Trophoblast cell (in vitro differentiated cells and primary cell): Measurements from ENCODE around the gene TMEFF2.

ENCODE experiments used
- DNase-seq, 2 donors: peaks; one replicate each; pipeline ENCODE4 v3.0.0-alpha.2; 2016
- H2AFZ ChIP-seq: 2 replicates; pipeline ENCODE4 v1.6.1; 2013; ENCODE audit warnings: low read length, moderate library complexity, mild to moderate bottlenecking; ENCODE audit not compliant: insufficient read depth, poor library complexity
- H2AK5ac ChIP-seq: 2 replicates; pipeline ENCODE4 v1.6.1; 2013; ENCODE audit warnings: mild to moderate bottlenecking, low read length
- H2BK120ac ChIP-seq: 2 replicates; pipeline ENCODE4 v1.6.1; 2013; ENCODE audit warnings: low read length, mild to moderate bottlenecking, moderate library complexity; ENCODE audit not compliant: insufficient read depth, poor library complexity
- H2BK12ac ChIP-seq: 2 replicates; pipeline ENCODE4 v1.6.1; 2013; ENCODE audit warnings: mild to moderate bottlenecking, low read length, moderate library complexity
- H2BK5ac ChIP-seq: 2 replicates; pipeline ENCODE4 v1.6.1; 2013; ENCODE audit warnings: low read length, low read depth, moderate library complexity, mild to moderate bottlenecking; ENCODE audit not compliant: poor library complexity
- H3K14ac ChIP-seq: 2 replicates; pipeline ENCODE4 v1.6.1; 2013; ENCODE audit warnings: mild to moderate bottlenecking, low read length
- H3K18ac ChIP-seq: 2 replicates; pipeline ENCODE4 v1.6.1; 2013; ENCODE audit warnings: mild to moderate bottlenecking, low read length
- H3K23ac ChIP-seq: 2 replicates; pipeline ENCODE4 v1.6.1; 2013; ENCODE audit warnings: low read length
- H3K27ac ChIP-seq: 2 replicates; pipeline ENCODE4 v1.5.1; 2013; ENCODE audit warnings: low read depth, mild to moderate bottlenecking, inconsistent platforms, low read length, moderate library complexity
- H3K27me3 ChIP-seq: 2 replicates; pipeline ENCODE4 v1.6.1; 2013; ENCODE audit warnings: inconsistent platforms, mild to moderate bottlenecking, low read length, moderate library complexity; ENCODE audit not compliant: insufficient read depth
- H3K36me3 ChIP-seq, 2 experiments: 1 replicate in 1 of 2; 2 replicates in 1 of 2; pipeline ENCODE4 v1.6.1; 2013; ENCODE audit warnings: low read length in 2 of 2, mild to moderate bottlenecking in 2 of 2, moderate library complexity in 1 of 2; ENCODE audit not compliant: insufficient read depth in 2 of 2, control insufficient read depth in 1 of 2
- H3K4ac ChIP-seq: 2 replicates; pipeline ENCODE4 v1.6.1; 2013; ENCODE audit warnings: low read depth, mild to moderate bottlenecking, low read length, moderate library complexity
- H3K4me1 ChIP-seq, 2 experiments: 1 replicate in 1 of 2; 2 replicates in 1 of 2; pipeline ENCODE4 v1.6.1; 2013; ENCODE audit warnings: low read length in 2 of 2, mild to moderate bottlenecking in 2 of 2, moderate library complexity in 1 of 2; ENCODE audit not compliant: insufficient read depth in 2 of 2, control insufficient read depth in 1 of 2
- H3K4me2 ChIP-seq: 2 replicates; pipeline ENCODE4 v1.6.1; 2013; ENCODE audit warnings: inconsistent platforms, mild to moderate bottlenecking, low read length, moderate library complexity
- H3K4me3 ChIP-seq: 2 replicates; pipeline ENCODE4 v1.5.1; 2013; ENCODE audit warnings: mild to moderate bottlenecking, low read depth, low read length, inconsistent platforms
- H3K79me1 ChIP-seq: one replicate; pipeline ENCODE4 v1.6.1; 2013; ENCODE audit warnings: low read length
- H3K79me2 ChIP-seq: 2 replicates; pipeline ENCODE4 v1.6.1; 2013; ENCODE audit warnings: low read length, mild to moderate bottlenecking; ENCODE audit not compliant: control insufficient read depth, insufficient read depth, poor library complexity
- H3K9ac ChIP-seq: 2 replicates; pipeline ENCODE4 v1.6.1; 2013; ENCODE audit warnings: mild to moderate bottlenecking, low read length
- H3K9me3 ChIP-seq: 2 replicates; pipeline ENCODE4 v1.6.1; 2013; ENCODE audit warnings: low read depth, mild to moderate bottlenecking, control low read depth, inconsistent platforms, low read length; ENCODE audit not compliant: insufficient read depth
- H4K12ac ChIP-seq: 2 replicates; pipeline ENCODE4 v1.6.1; 2013; ENCODE audit warnings: low read depth, mild to moderate bottlenecking, low read length, moderate library complexity
- H4K8ac ChIP-seq: 2 replicates; pipeline ENCODE4 v1.6.1; 2013; ENCODE audit warnings: low read depth, mild to moderate bottlenecking, low read length, moderate library complexity
- H4K91ac ChIP-seq: one replicate; pipeline ENCODE4 v1.6.1; 2013; ENCODE audit warnings: low read depth, mild to moderate bottlenecking, low read length, moderate library complexity
- WGBS: extraction: QIAGEN DNeasy Blood & Tissue Kit; methylation state at CpG from one replicate; pipeline ENCODE4 v1.1.7; 2013; ENCODE audit warnings: missing lambda C conversion rate; ENCODE audit not compliant: insufficient read length, insufficient coverage; ENCODE audit errors: extremely low coverage; 5-methylcytosine and 5-hydroxymethylcytosine counted together

Gene TMEFF2

GRCh38 chr2:191942090-191942738, 252.5 kb downstream of the TMEFF2 start:
- no peaks in the 10 kb centered on the region for H3K36me3 ChIP-seq
- no peak overlapping the region for H2AK5ac ChIP-seq
- H4K91ac ChIP-seq: no peak overlapping the region
- H3K9ac ChIP-seq: no peak overlapping the region
- H3K4me2 ChIP-seq: no peak overlapping the region
- no peak overlapping the region for H3K18ac ChIP-seq
- H3K79me2 ChIP-seq: no peaks in the 10 kb centered on the region
- no peak for DNase-seq
- no peak overlapping the region for H3K23ac ChIP-seq
- no peaks in the 10 kb centered on the region for H3K79me1 ChIP-seq
- no peaks in the 10 kb centered on the region for H3K9me3 ChIP-seq
- H3K27me3 ChIP-seq: no peaks in the 10 kb centered on the region
- no peak overlapping the region for H4K8ac ChIP-seq
- H2AFZ ChIP-seq: no peak overlapping the region
- no peak overlapping the region for H3K14ac ChIP-seq
- H2BK120ac ChIP-seq: no peak overlapping the region
- no peak overlapping the region for H4K12ac ChIP-seq
- no peak overlapping the region for H2BK12ac ChIP-seq
- H2BK5ac ChIP-seq: no peak overlapping the region
- H3K27ac ChIP-seq: no peak overlapping the region
- H3K4ac ChIP-seq: no peak overlapping the region
- H3K4me1 ChIP-seq: peaks cover 0 to 2% of the 10 kb centered on the region in 2 experiments
- no peak overlapping the region for H3K4me3 ChIP-seq
- WGBS: no CpG with 5 or more reads among the region's 3 CpGs

GRCh38 chr2:191941376-191941929, 253.3 kb downstream of the TMEFF2 start:
- H2AK5ac ChIP-seq: no peak overlapping the region
- H3K9me3 ChIP-seq: no peaks in the 10 kb centered on the region
- H3K27me3 ChIP-seq: no peaks in the 10 kb centered on the region
- H3K18ac ChIP-seq: no peak overlapping the region
- H3K23ac ChIP-seq: no peak overlapping the region
- no peaks in the 10 kb centered on the region for H3K79me2 ChIP-seq
- no peaks in the 10 kb centered on the region for H3K79me1 ChIP-seq
- DNase-seq: no peak
- no peak overlapping the region for H3K27ac ChIP-seq
- H2BK120ac ChIP-seq: no peak overlapping the region
- no peak overlapping the region for H2BK12ac ChIP-seq
- no peak overlapping the region for H2AFZ ChIP-seq
- H4K12ac ChIP-seq: no peak overlapping the region
- no peak overlapping the region for H3K14ac ChIP-seq
- no peak overlapping the region for H3K4me3 ChIP-seq
- WGBS: no CpG with 5 or more reads among the region's 3 CpGs
- peaks cover 0 to 2% of the 10 kb centered on the region in 2 experiments for H3K4me1 ChIP-seq
- H4K8ac ChIP-seq: no peak overlapping the region
- H3K4me2 ChIP-seq: no peak overlapping the region
- H3K36me3 ChIP-seq: no peaks in the 10 kb centered on the region
- H4K91ac ChIP-seq: no peak overlapping the region
- no peak overlapping the region for H3K4ac ChIP-seq
- no peak overlapping the region for H2BK5ac ChIP-seq
- no peak overlapping the region for H3K9ac ChIP-seq

- WGBS: no CpG with 5 or more reads among the region's 1 CpG
- no peak overlapping the region for H4K8ac ChIP-seq
- no peak overlapping the region for H3K23ac ChIP-seq
- DNase-seq: no peak
- H3K4me1 ChIP-seq: peaks cover 0 to 2% of the 10 kb centered on the region in 2 experiments
- no peak overlapping the region for H4K91ac ChIP-seq
- H2BK12ac ChIP-seq: no peak overlapping the region
- H3K14ac ChIP-seq: no peak overlapping the region
- no peak overlapping the region for H3K9ac ChIP-seq
- H3K4ac ChIP-seq: no peak overlapping the region
- H4K12ac ChIP-seq: no peak overlapping the region
- H3K36me3 ChIP-seq: no peaks in the 10 kb centered on the region
- H3K79me2 ChIP-seq: no peaks in the 10 kb centered on the region
- H3K27me3 ChIP-seq: no peaks in the 10 kb centered on the region
- no peak overlapping the region for H2AK5ac ChIP-seq
- no peaks in the 10 kb centered on the region for H3K79me1 ChIP-seq
- no peak overlapping the region for H3K4me3 ChIP-seq
- no peak overlapping the region for H3K4me2 ChIP-seq
- no peaks in the 10 kb centered on the region for H3K9me3 ChIP-seq
- no peak overlapping the region for H2BK5ac ChIP-seq
- no peak overlapping the region for H3K18ac ChIP-seq
- no peak overlapping the region for H2AFZ ChIP-seq
- H3K27ac ChIP-seq: no peak overlapping the region
- H2BK120ac ChIP-seq: no peak overlapping the region
Measured at GRCh38 chr2:191938779-191939178, 256.0 kb downstream of the TMEFF2 start.

GRCh38 chr2:191936882-191937405, 257.8 kb downstream of the TMEFF2 start:
- H3K36me3 ChIP-seq: no peaks in the 10 kb centered on the region
- H4K8ac ChIP-seq: no peak overlapping the region
- no peak for DNase-seq
- no peak overlapping the region for H3K4me2 ChIP-seq
- no peaks in the 10 kb centered on the region for H3K79me1 ChIP-seq
- no peak overlapping the region for H4K91ac ChIP-seq
- H3K27me3 ChIP-seq: no peaks in the 10 kb centered on the region
- no peaks in the 10 kb centered on the region for H3K4me1 ChIP-seq
- H3K27ac ChIP-seq: no peak overlapping the region
- H3K9me3 ChIP-seq: no peaks in the 10 kb centered on the region
- no peak overlapping the region for H2AK5ac ChIP-seq
- no peak overlapping the region for H3K23ac ChIP-seq
- H4K12ac ChIP-seq: no peak overlapping the region
- no peak overlapping the region for H2BK5ac ChIP-seq
- no peak overlapping the region for H3K18ac ChIP-seq
- H2BK12ac ChIP-seq: no peak overlapping the region
- H2BK120ac ChIP-seq: no peak overlapping the region
- H3K4ac ChIP-seq: no peak overlapping the region
- H3K4me3 ChIP-seq: no peak overlapping the region
- WGBS: no CpG with 5 or more reads among the region's 2 CpGs
- no peak overlapping the region for H3K9ac ChIP-seq
- H3K14ac ChIP-seq: no peak overlapping the region
- no peak overlapping the region for H2AFZ ChIP-seq
- no peaks in the 10 kb centered on the region for H3K79me2 ChIP-seq
